Loucy (cell line): ENCODE measurements around the gene SH2D1B.
A peak's percentile ranks its signal among the peaks of the same experiment; 100 is the strongest.

Experiments used
- H2AFZ ChIP-seq: fragments of 200-600 bp; sonication (generic); 2 replicates; pipeline ENCODE4 v1.6.0; 2016; ENCODE audit warnings: antibody characterized with exemption, mild to moderate bottlenecking, low read length, moderate library complexity
- H3F3A ChIP-seq: fragments of 200-600 bp; 2 replicates; pipeline ENCODE4 v1.6.0; 2016; ENCODE audit warnings: antibody characterized with exemption, low read depth, mild to moderate bottlenecking
- H3K27me3 ChIP-seq: fragments of 200-600 bp; sonication (generic); 2 replicates; pipeline ENCODE4 v1.6.1; 2014; ENCODE audit warnings: low read length, mild to moderate bottlenecking; ENCODE audit not compliant: insufficient read depth, poor library complexity, severe bottlenecking
- H3K36me3 ChIP-seq: fragments of 200-600 bp; sonication (generic); 2 replicates; pipeline ENCODE4 v1.6.1; 2016; ENCODE audit warnings: low read length; ENCODE audit not compliant: insufficient read depth
- H3K4me1 ChIP-seq: fragments of 200-600 bp; sonication (generic); 2 replicates; pipeline ENCODE4 v1.5.1; 2014; ENCODE audit warnings: low read length, mild to moderate bottlenecking; ENCODE audit not compliant: insufficient read depth, poor library complexity, severe bottlenecking
- H3K4me2 ChIP-seq: fragments of 200-600 bp; sonication (generic); 2 replicates; pipeline ENCODE4 v1.6.0; 2014; ENCODE audit warnings: antibody characterized with exemption, low read length, low read depth, mild to moderate bottlenecking; ENCODE audit not compliant: poor library complexity, severe bottlenecking
- H3K4me3 ChIP-seq: fragments of 200-600 bp; sonication (generic); 2 replicates; pipeline ENCODE4 v1.5.1; 2014; ENCODE audit warnings: low read length, mild to moderate bottlenecking, mixed read lengths; ENCODE audit not compliant: poor library complexity, severe bottlenecking
- H3K79me2 ChIP-seq: fragments of 200-600 bp; sonication (generic); 2 replicates; pipeline ENCODE4 v1.6.1; 2014; ENCODE audit warnings: low read length; ENCODE audit not compliant: insufficient read depth
- H3K9ac ChIP-seq: fragments of 200-600 bp; sonication (generic); 2 replicates; pipeline ENCODE4 v1.6.0; 2014; ENCODE audit warnings: mild to moderate bottlenecking, low read depth, low read length, moderate library complexity; ENCODE audit not compliant: poor library complexity, severe bottlenecking
- H3K9me2 ChIP-seq: fragments of 200-600 bp; sonication (generic); replicated peaks from 2 replicates; pipeline ENCODE4 v1.6.1; 2016; ENCODE audit warnings: low read depth, low read length, mixed read lengths
- H3K9me3 ChIP-seq: fragments of 200-600 bp; sonication (generic); 2 replicates; pipeline ENCODE4 v1.6.1; 2014; ENCODE audit warnings: mild to moderate bottlenecking, antibody characterized with exemption, low read length, low read depth; ENCODE audit not compliant: insufficient read depth
- H4K20me1 ChIP-seq: fragments of 200-600 bp; sonication (generic); 2 replicates; pipeline ENCODE4 v1.6.0; 2014; ENCODE audit warnings: antibody characterized with exemption, low read length, mild to moderate bottlenecking; ENCODE audit not compliant: insufficient read depth, poor library complexity, severe bottlenecking
- EZH2phosphoT487 ChIP-seq: fragments of 200-600 bp; IDR thresholded peaks from 2 replicates; pipeline ENCODE4 v1.6.1; 2018; ENCODE audit warnings: antibody characterized with exemption, mild to moderate bottlenecking, moderate library complexity, borderline replicate concordance
- TF ChIP-seq, protein P1 (sequence below): fragments of 200-600 bp; sonication (generic); conservative IDR thresholded peaks from 2 replicates; pipeline ENCODE4 v1.5.1; 2014; ENCODE audit warnings: mild to moderate bottlenecking, antibody characterized with exemption, low read length

The SH2D1B gene

DNA sequence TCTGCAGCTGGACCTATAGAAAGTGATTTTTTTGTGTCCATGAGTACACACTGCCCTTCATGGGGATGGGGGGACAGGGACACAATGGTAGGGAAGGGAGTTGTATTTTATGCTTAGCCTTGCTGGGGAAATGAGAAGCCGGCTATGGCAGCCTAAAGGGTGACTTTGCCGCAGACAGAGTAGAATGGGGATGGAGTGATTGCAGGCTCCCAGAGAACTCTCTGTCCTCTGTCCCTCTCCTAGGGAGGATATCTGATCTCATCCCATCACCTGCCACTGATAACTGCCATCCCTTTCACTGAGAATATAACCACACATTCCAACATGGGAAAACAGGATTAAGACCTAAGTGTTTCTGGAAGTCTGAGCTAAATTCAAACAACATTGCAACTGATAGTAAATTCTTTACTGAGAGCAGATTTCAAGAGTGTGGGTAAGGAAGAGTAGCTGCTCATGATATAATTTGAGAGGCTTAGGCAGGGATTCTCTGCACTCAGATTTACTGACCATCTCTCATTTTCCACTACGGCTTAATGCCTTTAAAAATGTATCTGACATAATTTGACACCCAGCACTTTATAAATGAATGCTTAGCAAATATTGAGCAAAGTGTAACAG is 13.9 kb downstream of the SH2D1B start:
- H4K20me1 ChIP-seq, result no peaks in the 10 kb centered on the region
- H3K79me2 ChIP-seq, result no peaks in the 10 kb centered on the region
- H3K27me3 ChIP-seq, result no peaks in the 10 kb centered on the region
- no peak overlapping the region for H3K4me2 ChIP-seq
- H3F3A ChIP-seq, result no peaks in the 10 kb centered on the region
- H2AFZ ChIP-seq, result no peak overlapping the region
- H3K9me2 ChIP-seq, result no peaks in the 10 kb centered on the region
- H3K9me3 ChIP-seq, result no peaks in the 10 kb centered on the region
- no peaks in the 10 kb centered on the region for H3K36me3 ChIP-seq
- TF ChIP-seq EZH2phosphoT487, result no peak
- TF ChIP-seq, protein P1, sequence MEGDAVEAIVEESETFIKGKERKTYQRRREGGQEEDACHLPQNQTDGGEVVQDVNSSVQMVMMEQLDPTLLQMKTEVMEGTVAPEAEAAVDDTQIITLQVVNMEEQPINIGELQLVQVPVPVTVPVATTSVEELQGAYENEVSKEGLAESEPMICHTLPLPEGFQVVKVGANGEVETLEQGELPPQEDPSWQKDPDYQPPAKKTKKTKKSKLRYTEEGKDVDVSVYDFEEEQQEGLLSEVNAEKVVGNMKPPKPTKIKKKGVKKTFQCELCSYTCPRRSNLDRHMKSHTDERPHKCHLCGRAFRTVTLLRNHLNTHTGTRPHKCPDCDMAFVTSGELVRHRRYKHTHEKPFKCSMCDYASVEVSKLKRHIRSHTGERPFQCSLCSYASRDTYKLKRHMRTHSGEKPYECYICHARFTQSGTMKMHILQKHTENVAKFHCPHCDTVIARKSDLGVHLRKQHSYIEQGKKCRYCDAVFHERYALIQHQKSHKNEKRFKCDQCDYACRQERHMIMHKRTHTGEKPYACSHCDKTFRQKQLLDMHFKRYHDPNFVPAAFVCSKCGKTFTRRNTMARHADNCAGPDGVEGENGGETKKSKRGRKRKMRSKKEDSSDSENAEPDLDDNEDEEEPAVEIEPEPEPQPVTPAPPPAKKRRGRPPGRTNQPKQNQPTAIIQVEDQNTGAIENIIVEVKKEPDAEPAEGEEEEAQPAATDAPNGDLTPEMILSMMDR, result no peak
- H3K4me3 ChIP-seq, result no peak overlapping the region
- no peak overlapping the region for H3K9ac ChIP-seq
- no peaks in the 10 kb centered on the region for H3K4me1 ChIP-seq

DNA sequence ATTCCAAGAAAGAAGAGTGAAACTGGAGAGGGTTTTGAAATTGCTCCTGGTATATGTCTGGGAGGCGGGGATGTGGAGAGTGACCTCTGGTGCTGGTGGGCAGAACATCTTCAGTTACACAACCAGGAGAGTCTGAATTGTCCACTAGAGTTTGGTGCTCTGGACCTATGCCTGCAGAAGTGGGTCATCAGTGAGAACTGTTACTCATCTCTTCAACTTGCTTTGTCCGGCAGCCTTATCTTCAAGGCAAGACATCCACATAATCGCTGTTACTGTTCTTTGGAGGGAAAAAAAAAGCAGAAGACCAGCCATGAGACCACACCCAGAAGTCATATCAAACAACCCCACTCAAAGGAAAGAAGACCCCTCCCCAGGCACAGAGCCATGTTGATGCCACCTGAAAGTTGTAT is 14.9 kb downstream of the SH2D1B start:
- no peak for TF ChIP-seq EZH2phosphoT487
- TF ChIP-seq, protein P1, result peak; percentile 34; the same call in 1 of the 2 replicates
- Histone ChIP-seq H3F3A (no peaks in the 10 kb centered on the region), H3K36me3 (no peaks in the 10 kb centered on the region), H3K79me2 (no peaks in the 10 kb centered on the region), H3K4me2 (no peak overlapping the region), H3K9me3 (no peaks in the 10 kb centered on the region), H3K9me2 (no peaks in the 10 kb centered on the region), H3K4me1 (no peaks in the 10 kb centered on the region), H3K27me3 (no peaks in the 10 kb centered on the region), H3K4me3 (no peak overlapping the region), H2AFZ (0 out of 2 replicates have a peak overlapping the region, but pooled peaks have one; percentile 20), H4K20me1 (no peaks in the 10 kb centered on the region), H3K9ac (no peak overlapping the region)

DNA sequence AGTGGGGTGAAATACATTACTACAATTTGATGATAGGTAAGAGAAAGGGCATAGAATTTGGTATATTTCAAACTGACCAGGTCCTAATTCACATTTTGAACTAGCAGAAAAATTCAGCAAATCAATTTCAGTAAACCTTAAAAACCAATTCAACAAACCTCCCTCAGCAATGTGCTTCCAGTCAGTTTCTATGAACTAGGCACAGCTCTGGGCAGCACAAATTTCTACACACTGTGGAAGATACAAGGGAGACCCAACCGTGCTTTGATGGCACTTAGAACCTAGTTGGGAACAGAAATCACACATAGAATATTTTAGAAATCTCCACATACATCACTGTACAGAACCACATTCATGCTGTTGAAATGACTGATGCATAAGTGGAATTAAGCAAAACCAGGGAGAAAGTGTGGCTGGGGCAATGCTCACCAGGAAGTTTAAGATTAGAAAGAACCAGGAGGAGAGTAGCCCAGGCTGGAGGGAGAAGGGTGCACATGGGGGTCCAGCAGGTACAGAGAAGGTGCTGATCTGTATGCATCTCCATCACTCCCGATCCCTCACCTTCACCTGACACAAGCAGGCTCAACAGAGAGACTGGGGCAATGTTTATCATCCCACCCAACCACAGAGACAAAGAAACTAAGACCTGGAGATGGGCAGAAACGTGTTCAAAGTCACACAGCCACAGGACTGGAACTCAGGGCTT is 15.6 kb downstream of the SH2D1B start:
- Histone ChIP-seq H3F3A (no peaks in the 10 kb centered on the region), H3K9me2 (no peaks in the 10 kb centered on the region), H3K4me1 (no peaks in the 10 kb centered on the region), H2AFZ (peak overlapping the region; percentile 20; the same call in 1 of the 2 replicates), H3K9ac (no peak overlapping the region), H3K27me3 (no peaks in the 10 kb centered on the region), H3K36me3 (no peaks in the 10 kb centered on the region), H4K20me1 (no peaks in the 10 kb centered on the region), H3K4me2 (no peak overlapping the region), H3K79me2 (no peaks in the 10 kb centered on the region), H3K4me3 (no peak overlapping the region), H3K9me3 (no peaks in the 10 kb centered on the region)
- no peak for TF ChIP-seq EZH2phosphoT487
- TF ChIP-seq, protein P1, result no peak
